GM21381 (cell line): ENCODE data around the gene PCDHGC5.

Experiments
- ATAC-seq: cut with Tn5 transposase; IDR thresholded peaks from one replicate; pipeline ENCODE4 v1.9.1; 2021; ENCODE audit warnings: mild to moderate bottlenecking, moderate library complexity; ENCODE audit not compliant: unreplicated experiment

PCDHGC5 gene

DNA sequence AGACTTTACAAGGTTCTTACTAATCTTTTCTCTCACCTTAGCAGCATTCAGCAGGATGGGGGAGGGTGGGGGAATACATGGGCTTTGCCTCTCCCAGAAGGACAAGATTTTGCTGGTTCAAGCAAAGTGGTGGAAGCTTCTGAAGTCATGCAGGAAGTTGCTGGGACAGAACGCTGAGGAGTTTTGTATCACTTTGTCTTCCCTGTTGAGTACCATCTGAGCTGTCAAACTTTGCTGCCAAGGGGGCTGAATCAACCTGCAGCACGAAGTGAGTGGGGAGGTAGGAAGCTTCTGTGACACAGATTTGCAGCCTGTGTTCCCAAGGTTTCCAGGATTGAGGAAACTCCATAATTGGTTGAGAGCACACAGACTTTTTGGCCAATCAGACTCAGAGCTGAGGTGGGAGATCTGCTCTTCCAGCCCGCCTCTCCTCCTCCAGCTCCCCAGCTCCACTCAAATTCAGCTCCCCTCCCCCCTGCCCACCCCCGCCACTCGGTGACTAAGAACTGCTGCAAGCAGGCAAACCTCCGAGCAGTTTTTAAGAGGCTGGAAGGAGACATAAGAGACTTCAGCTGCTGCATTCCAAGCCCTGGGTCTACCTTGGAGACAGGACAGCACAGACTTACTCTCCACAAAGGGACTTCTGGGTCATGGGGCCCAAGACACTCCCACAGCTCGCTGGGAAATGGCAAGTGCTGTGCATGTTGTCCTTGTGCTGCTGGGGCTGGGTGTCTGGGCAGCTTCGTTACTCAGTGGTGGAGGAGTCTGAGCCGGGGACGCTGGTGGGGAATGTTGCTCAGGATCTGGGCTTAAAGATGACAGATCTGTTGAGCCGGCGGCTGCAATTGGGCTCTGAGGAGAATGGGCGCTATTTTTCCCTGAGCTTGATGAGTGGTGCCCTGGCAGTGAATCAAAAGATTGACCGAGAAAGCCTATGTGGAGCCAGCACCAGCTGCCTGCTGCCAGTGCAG lies at the start of gene PCDHGC5:
Gene PCDHGC5 (plus strand): TSS at position 491 of the 971 bp plus-strand sequence. CDS start 160 bp downstream, at position 651.
- no peak for ATAC-seq

GRCh38 chr5:141439411-141440141 lies 49.3 kb upstream of the PCDHGC5 start:
- no peak for ATAC-seq

GRCh38 chr5:141440341-141440740 lies 48.5 kb upstream of the PCDHGC5 start:
- ATAC-seq = no peak

GRCh38 chr5:141441571-141442170 lies 47.2 kb upstream of the PCDHGC5 start:
- ATAC-seq = no peak

DNA sequence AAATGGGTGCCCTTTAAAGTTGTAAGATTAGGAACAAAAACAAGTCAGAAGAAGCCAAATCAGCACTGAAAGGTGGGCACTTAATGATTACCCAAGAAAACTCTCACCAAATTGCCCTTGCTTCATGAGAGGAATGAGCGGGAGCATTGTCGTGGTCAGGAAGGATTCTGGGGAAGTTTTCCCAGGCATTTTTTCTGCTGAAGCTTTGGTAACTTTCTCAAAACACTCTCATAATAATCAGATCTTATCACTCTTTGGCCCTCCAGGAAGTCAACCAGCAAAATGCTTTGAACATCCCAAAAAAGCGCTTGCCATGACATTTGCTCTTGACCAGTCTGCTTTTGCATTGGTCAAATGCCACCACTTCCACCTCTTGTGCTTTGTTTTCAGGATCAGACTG lies 23.5 kb upstream of the PCDHGC5 start:
- ATAC-seq = no peak

DNA sequence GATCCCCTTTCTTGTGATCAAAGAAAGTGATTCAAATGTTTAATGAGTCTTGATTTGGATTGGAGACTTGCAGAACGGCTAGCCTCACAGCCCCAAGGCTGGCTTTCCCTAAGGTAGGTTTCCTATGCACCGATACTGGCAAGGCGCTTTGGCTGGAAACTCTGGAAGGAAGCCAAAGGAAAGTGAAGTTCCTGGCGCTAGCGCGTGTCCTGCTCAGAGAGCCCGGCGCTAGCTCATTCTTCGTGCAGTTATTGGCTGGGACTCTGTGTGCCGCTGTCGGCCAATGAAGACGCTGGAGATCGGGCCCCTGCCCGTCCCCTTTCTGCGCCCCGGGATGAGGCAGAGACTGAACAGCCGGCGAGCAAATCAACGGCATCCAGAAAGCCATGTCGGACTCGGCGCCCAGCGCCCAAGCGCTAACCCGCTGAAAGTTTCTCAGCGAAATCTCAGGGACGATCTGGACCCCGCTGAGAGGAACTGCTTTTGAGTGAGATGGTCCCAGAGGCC lies 13.2 kb upstream of the PCDHGC5 start, which contains the start of gene PCDHGC3:
Gene PCDHGC3 (plus strand): TSS at position 342 of the 507 bp plus-strand sequence. CDS start 151 bp downstream, at position 493.
- peak; percentile 94 for ATAC-seq

DNA sequence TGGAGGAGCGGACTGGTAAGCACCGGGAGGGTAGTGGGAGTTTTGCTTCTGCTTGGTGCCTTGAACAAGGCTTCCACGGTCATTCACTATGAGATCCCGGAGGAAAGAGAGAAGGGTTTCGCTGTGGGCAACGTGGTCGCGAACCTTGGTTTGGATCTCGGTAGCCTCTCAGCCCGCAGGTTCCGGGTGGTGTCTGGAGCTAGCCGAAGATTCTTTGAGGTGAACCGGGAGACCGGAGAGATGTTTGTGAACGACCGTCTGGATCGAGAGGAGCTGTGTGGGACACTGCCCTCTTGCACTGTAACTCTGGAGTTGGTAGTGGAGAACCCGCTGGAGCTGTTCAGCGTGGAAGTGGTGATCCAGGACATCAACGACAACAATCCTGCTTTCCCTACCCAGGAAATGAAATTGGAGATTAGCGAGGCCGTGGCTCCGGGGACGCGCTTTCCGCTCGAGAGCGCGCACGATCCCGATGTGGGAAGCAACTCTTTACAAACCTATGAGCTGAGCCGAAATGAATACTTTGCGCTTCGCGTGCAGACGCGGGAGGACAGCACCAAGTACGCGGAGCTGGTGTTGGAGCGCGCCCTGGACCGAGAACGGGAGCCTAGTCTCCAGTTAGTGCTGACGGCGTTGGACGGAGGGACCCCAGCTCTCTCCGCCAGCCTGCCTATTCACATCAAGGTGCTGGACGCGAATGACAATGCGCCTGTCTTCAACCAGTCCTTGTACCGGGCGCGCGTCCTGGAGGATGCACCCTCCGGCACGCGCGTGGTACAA lies 12.6 kb upstream of the PCDHGC5 start:
- ATAC-seq = peak; percentile 9

- ATAC-seq = no peak
These were observed 11.8 kb upstream of the PCDHGC5 start for GRCh38 chr5:141477044-141477575.

- no peak for ATAC-seq
These were observed 11.1 kb upstream of the PCDHGC5 start for GRCh38 chr5:141477815-141478214.

DNA sequence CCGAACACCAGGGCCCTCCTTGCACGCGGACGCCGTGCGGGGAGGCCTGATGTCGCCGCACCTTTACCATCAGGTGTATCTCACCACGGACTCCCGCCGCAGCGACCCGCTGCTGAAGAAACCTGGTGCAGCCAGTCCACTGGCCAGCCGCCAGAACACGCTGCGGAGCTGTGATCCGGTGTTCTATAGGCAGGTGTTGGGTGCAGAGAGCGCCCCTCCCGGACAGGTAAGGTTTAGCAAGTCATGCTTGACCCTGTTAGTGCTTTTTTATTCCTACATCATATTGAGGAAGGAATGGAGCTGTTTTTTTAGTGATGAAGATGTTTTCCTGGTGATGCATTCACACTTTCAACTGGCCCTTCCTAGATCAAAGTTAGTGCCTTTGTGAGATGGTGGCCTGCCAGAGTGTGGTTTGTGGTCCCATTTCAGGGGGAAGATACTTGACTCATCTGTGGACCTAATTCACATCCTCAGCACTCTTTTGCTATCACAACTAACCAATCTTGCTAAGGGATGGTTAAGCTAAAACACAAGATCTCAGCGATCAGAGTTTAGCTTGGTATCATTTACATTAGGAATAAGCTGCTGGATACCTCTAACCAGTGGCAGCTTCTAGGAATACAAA lies 10.4 kb upstream of the PCDHGC5 start:
- no peak for ATAC-seq

DNA sequence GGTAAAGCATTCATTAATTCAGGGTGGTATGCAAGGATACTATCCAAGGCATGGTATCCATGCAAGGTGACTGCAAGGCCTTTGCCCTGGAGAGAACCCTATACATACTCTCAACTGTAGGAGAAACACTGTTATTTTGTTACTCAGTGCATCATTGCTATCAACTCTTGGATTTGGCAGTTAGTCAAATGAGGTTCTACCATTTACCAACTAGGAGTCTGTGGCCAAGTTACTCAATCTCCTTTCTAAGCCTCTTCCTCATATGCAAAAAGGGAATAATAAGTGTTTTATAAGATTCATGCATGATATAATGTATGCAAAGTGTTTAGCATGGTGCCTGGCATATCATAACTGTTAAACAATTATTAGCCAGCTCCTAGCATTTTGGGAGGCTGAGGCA lies 9.1 kb upstream of the PCDHGC5 start:
- ATAC-seq = no peak

GRCh38 chr5:141483902-141484301 lies 5.0 kb upstream of the PCDHGC5 start:
- no peak for ATAC-seq

GRCh38 chr5:141484310-141484640 lies 4.6 kb upstream of the PCDHGC5 start:
- no peak for ATAC-seq

DNA sequence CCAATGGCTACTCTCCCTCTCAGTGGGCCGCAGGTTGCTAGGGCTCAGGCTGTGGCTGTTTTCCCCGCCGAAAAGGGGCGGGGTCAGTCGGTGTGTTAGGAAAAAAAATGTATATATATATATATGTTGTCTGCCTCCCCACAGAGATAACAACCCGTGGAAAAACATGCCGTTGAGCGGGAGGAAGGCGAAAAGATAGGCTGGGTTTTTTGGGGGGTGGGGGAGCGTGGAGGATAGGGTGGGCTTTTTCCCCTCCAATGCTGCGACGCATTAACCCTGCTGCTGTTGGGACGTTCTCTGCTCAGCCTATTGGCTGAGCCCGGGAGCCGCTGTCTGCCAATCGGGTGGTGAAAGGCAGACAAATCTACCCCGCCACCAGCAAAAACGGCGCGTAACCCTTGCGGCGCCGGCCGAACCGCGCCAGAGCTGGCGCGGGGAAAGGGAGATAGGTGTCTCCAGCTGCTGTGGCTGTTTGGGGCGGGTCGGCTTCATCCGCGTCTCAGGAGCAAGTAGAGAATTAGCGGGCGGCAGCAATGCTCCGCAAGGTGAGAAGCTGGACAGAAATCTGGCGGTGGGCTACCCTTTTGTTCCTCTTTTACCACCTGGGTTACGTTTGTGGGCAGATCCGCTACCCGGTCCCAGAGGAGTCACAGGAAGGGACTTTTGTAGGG lies 4.1 kb upstream of the PCDHGC5 start, which contains the start of gene PCDHGC4:
Gene PCDHGC4 (plus strand): TSS at position 390 of the 671 bp plus-strand sequence. CDS start 144 bp downstream, at position 534.
- ATAC-seq = no peak

- ATAC-seq = no peak
These were observed 3.4 kb upstream of the PCDHGC5 start for GRCh38 chr5:141485321-141486055.

DNA sequence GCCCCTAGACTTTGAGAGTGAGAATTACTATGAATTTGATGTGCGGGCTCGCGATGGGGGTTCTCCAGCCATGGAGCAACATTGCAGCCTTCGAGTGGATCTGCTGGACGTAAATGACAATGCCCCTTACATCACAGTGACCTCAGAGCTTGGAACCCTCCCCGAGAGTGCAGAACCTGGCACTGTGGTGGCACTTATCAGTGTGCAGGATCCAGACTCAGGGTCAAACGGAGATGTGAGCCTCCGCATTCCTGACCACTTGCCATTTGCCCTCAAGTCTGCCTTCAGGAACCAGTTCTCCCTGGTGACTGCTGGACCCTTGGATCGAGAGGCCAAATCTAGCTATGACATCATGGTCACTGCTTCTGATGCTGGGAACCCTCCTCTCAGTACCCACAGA lies 2.8 kb upstream of the PCDHGC5 start:
- no peak for ATAC-seq

DNA sequence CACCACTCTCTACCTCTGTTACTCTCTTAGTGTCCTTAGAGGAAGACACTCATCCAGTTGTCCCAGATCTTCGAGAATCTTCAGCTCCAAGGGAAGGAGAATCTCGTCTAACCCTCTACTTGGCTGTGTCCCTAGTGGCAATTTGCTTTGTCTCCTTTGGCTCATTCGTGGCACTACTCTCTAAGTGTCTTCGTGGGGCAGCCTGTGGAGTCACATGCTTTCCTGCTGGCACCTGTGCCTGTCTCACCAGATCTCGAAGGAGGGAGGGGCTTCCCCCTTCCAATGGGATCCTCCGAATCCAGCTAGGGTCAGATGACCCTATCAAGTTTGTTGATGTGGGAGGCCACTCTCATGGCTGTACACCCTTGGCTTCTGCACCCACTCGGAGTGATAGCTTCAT lies 1.8 kb upstream of the PCDHGC5 start:
- no peak for ATAC-seq

GRCh38 chr5:141489841-141490240 lies 960 bp downstream of the PCDHGC5 start:
- ATAC-seq = no peak
